Stimulated activated CD4-positive, alpha-beta T cell treated with anti-CD3 and anti-CD28 coated beads, Interleukin-1b, Interleukin-23, amount 100 ng/mL, for 48 hours (primary cell): Measurements from ENCODE around the gene LHX3.

ENCODE experiments used
- DNase-seq: peaks from one replicate; pipeline ENCODE4 v3.0.0-alpha.2; 2020

Gene LHX3

GRCh38 chr9:136205707-136205992 is 722 bp upstream of the LHX3 start:
- no peak for DNase-seq

- no peak for DNase-seq
Observed at GRCh38 chr9:136204145-136204805, 653 bp downstream of the LHX3 start.

DNA sequence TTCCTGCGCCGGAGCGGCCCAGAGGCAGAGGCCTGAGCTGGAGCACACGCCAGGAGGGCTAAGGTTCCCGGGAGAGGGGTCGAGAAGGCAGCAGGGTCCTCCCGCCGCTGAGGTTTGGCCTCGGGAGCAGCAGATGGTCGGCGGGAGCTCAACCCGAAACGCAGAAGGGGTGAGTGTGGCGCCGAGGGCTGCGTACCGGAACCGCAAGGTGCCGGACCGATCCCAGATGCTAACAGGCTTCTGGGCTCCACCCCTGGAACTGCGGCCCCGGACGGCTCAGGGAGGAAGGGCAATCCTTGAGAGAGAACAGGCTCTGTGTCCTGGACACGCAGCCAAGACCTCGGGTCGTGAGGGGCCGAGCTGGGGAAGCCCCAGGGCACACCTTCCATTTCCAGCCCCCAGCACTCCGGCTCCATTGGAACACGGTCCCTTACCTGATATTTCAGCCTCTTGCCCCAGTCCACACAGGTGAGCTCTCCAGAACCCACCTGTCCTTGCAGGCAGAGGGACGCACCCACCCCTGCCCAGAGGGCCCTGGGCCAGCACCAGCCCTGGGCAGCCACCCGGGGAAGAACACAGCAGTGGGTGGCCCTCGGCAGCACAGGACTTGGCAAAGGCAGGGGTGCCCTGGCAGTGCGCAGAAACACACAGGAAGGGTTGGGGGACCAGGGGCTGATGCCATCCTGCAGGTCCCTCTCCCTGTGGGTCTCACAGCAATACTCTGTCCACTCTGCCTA is 1.4 kb downstream of the LHX3 start:
- DNase-seq: no peak

DNA sequence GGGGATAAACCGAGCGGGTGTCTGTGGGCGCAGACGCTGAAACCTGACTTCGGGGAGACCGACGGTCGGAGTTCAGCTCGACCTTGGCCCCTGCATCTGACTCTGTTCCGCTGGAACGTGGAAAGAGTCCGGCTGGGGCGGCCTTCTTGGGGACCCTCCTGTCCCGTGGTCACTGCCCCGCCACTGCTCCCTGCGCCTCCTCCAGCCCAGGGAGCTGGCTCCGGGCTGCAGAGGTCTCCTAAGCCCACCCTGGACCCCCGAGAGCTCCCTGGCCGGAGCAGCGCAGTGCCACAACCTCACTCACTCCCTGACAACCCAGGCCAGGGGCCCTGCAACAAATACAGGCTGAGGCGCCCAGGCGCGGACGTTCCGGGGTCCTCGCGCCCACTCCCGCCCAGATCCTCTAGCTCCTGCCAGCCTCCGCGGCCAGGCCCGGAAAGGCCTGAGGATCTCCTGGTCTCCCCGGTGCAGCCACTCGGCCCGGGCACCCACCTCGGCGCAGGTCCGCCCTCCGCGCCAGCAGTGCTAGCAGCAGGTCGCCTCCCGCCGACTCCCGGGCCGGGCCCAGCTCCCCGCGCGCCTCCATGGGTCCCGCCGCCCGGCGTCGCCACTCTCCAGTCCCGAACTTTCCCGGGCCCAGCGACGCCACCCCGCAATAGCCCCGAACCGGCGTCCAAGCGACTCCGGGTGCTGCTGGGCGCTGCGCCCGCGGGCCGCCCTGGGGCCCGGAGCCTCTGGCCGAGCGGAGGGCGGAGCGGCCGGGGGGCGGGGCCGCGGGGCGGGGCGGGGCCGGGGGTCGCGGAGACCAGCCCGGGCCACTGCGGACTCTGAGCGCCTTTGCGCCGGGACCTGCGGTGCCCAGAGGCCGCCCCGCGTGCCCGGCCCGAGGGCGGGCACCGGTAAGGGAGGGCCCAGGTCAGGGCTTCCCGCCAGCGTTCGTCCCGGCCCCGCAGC is 2.2 kb downstream of the LHX3 start:
- no peak for DNase-seq

DNA sequence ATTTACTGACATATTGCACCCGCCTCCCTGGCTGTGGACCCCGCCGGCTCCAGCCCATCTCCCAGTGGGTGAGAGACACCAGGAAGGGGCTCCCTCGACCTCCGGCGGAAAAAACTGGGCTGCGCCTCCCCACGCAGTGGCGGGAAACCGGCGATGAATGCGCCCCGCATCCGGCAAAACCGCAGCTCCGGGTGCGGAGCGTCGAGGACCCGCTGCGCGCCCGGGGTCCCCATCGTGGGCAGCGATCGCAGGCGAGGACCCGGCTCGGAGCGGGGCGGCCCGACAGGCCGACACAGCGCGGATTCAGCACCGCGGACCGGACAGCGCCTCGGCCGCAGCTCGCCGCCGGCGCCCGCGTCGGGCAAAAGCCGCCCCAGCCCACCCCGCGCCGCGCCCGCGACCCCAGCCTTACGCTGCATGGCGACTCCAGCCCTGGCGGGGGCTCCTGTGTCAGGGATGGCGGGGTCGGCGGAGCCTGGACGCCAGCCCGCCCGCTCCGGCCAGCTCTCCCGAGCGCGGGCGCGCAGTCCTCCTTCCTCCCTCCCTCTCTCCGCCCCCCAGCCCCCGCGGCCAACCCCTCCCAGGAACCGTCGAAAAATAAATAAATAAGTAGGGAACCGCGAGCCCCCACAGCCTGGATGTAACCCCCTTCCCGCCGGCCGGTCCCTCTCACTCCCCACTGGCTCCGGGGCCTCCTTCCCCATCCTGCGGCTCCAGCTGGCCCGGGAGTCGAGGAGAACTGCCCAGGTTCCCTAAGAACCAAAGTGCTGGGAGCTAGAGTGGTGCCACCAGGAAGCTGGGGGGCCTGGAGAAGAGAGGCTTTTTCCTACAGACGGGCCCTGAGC is 3.1 kb downstream of the LHX3 start:
- DNase-seq: no peak

- no peak for DNase-seq
Observed at GRCh38 chr9:136201174-136201573, 3.8 kb downstream of the LHX3 start.

DNA sequence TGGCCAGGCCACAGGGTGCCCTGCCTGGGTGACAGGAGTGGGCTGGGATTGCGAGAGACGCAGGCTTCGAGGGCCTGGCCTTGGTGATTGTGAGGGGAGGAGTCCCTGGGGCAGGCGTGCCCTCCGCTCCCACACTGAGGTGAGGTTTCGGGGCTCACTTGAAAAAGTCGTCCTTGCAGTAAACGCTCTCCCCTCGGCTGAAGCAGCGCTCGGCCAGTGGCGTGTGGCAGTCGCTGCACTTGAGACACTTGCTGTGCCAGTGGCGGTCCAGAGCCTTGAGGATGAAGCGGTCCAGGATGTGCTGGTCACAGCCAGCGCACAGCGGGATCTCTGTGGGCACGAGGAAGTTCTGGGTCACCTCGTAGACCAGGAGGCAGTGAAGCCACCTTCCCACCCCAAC is 4.5 kb downstream of the LHX3 start:
- no peak for DNase-seq

DNA sequence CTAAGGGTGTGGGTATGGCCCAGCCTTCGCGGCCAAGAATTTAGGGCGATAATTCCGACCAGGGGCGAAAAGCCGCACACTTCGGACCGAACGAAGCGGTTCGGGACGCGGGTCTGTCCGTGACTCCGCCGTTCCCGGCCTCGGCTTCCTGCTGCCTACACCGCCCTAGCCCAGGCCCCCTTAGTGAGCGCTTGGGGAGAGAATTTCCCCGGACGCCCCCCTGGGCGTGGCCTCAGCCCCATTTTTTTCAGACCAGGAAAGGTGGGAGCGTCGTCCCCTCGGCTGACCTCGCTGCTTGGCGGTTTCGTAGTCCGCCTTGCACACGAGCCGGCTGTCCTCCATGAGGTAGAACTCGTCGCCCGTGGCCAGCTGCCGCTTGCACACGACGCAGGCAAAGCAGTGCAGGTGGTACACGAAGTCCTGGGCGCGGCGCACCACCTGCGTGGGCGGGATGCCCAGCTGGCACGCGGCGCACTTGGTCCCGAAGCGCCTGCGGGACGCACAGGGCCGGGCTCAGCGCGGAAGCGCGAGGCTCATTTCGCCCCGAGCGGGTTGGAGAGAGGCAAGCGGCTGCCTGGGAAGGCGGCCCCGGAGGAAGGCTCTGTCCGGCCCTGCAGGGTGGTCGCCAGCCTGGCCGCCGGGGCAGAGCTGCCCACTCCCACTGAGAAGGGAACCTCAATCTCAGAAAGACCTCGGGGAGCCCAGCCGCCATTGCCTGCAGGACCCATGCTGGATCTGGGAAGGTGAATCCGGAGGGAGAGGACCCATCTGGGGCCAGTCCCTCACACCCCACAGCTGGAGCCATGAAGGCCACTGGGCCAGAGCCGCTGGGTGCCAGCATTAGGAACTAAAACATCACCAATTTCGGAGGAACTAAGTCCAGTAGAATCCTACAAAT is 5.3 kb downstream of the LHX3 start:
- DNase-seq: no peak

DNA sequence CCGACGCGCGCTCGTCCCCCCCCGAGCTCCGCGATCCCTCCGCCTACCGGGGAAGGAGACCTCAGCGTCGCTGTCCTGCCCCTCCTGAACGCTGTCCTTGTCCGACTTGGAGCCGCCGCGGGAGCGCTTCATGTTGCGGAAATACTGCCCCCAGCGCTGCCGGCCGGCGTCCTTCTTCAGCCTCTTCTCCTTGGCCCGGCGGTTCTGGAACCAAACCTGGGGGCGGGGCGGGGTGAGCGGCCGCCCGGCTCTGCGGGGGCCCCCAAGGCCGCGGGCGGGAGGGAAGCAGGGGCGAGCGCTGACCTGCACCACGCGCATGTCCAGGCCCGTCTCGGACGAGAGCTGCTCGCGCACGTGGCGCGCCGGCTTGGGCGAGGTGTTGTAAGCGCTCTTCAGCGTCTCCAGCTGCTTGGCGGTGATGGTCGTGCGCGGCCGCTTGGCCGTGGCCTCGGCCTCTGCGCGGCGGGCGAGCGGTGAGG is 6.3 kb downstream of the LHX3 start:
- no peak for DNase-seq

GRCh38 chr9:136197930-136198604 is 6.9 kb downstream of the LHX3 start:
- DNase-seq: no peak

DNA sequence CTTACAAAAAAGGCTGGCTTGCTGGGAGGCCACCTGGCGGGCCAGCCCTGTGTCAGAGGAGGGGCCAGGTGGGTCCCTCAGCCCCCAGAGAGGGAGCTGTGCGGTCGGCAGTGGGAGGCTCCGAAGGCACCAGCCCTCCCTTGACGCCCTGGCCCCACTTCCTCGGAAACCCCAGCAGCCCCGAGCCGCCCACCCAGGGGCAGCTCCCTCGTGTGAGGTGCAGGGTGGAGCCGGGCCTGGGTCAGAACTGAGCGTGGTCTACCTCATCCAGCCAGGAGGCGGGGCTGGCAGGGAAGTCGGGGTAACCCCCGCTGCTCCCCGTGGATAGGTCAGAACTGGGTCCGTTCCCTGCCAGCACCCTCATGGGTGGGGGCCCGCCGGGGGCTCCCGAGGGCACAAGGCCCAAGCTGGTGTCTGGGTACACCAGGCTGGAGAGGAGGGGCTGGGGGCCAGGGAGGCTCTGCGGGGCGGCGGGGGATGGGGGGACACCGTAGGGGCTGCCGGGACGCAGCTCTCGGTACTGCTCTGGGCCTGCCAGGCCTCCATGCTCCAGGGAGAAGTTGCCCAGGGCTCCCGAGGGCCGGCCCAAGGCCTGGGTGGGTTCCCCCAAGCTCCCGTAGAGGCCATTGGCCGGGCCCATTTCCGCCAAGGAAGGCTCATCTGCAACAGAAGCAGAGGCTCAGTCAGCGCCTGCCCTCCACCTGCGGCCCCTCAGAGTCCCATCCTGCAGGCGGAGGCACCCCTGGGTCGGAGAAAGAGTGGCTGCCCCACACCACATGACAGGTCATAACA is 7.6 kb downstream of the LHX3 start:
- DNase-seq: no peak

DNA sequence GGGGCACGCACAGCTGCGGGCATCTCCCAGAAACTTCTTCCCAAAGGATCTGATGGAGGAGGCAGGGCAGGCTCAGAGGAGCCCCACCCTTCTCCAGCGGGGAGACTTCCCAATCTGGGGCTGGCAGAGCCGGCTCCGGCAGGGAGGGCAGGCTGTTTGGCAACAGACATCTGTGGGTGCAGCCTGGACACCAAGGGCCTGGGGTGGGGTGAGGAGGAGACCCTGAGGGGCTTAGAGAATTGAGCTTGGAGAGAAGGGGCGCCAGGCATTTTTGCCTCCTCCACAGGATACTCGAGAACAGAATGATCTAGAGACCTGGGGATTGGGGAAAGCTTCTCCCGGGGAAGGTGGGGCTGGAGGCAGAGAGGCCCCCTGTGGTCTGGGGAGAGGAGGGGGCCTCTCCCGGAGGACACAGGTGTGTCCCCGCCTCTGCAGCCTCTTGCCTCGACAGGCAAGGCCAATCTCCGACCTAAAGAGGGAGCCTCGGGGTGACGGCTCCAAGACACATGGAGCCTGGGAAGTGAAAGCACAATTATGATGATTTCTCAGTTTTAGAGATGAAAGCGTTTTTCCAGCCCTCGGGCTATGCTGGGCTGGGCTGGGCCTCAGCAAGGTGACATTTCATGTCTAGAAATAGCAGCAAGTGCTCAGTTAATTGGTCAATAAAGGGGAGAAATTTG is 8.4 kb downstream of the LHX3 start:
- no peak for DNase-seq

DNA sequence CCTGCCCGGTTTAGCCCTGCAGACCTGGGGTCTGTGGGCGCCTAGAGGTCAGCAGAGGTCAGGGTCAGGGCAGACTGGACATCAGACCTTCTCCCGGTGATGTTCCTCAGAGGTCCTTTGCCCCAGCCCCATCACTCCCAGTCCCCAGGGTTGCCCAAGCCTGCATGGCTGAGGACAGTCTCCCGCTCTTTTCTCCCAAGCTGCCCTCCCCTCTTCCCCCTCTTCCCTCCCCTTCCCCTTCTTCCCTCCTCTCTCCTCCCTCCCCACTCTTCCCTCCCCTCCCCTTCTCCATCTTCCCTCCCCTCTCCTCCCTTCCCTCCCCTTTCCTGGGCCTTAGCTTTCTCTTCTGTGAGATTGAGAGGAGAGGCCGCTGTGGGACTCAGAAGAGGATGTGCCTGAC is 10.4 kb downstream of the LHX3 start:
- DNase-seq: no peak

DNA sequence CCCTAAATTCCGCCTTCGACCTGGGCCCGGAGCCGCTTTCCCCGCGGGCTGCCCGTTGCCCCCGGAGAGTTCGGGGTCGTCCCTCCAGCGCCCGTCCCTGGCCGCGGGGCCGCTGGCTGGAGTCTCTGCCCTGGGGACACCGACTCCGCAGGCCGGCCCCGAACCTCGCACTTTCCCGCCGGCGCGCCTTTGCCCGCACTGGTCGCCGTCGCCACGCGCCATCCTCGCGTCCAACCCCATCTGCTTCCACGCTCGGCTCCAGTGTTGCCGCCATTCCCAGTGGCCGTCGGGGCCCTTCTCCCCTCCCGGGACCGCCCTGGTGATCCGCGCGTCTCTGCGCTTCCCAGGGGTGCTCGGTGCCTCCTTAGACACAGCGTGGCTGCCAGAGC is 11.0 kb downstream of the LHX3 start:
- DNase-seq: no peak

DNA sequence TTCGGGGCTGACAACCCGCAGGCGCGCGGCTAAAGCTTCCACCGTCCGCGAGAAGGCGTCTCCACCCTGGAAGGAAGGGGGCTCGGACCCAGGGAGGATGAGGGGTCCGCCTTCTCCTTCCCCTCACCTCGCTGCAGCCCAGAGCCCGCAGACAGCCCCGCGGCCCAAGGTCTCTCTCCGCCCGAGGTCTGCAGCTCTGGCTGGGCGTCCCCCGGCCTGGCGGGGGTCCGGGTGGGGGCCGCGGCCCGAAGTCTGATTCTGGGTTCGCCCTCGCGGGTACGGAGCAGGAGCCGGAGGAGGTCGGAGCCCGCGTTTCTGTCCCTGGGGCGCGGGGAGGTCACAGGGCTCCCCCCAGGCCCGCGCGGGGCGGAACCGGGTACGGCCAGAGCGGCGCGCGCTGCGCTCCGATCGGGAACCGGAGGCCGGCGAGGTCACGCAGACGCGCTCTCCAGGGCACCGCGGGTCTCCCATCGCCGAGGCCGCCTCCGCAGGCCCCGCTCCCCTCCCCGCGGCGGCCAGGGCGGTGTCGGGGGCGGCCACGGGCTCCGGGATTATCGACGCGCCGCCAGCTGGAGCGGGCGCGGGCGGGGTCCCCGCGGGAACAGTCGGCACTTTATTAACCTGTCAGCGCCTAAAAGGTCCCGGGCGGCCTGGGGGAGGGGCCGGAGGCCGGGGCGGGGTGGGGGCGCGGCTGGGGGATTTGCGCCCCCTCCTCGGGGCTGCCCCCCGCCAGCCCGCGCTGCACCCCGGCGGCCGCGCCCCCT is 11.6 kb downstream of the LHX3 start:
- no peak for DNase-seq

- no peak for DNase-seq
Observed at GRCh38 chr9:136192289-136193126, 12.4 kb downstream of the LHX3 start.

DNA sequence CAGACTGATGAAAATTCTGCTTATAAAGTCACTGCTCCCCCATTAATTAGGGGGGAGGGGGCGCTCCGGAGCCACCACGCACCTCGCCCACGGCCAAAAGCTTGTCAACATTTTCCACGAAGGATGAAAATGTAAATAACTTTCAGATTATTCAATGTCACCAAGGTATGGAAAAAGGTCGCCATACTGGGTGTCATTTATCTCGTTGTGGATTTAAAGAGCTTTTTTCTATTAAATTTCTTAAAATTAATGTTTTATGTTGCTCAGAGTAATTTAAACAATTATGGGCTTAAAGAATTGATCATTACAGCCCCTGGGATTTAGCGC is 13.0 kb downstream of the LHX3 start:
- no peak for DNase-seq
